ENCODE data around the gene ASPSCR1. TPM values are rescaled to one million over a fixed set of nuclear protein-coding genes. Genes with fewer than 3 reads are reported as not detected.

The ASPSCR1 gene
- total and polyA plus RNA-seq, 2 of the 13 experiments (the other 11 are each of a cell fraction or from before 2014, with no cell fraction given) = 274 to 314 TPM

DNA sequence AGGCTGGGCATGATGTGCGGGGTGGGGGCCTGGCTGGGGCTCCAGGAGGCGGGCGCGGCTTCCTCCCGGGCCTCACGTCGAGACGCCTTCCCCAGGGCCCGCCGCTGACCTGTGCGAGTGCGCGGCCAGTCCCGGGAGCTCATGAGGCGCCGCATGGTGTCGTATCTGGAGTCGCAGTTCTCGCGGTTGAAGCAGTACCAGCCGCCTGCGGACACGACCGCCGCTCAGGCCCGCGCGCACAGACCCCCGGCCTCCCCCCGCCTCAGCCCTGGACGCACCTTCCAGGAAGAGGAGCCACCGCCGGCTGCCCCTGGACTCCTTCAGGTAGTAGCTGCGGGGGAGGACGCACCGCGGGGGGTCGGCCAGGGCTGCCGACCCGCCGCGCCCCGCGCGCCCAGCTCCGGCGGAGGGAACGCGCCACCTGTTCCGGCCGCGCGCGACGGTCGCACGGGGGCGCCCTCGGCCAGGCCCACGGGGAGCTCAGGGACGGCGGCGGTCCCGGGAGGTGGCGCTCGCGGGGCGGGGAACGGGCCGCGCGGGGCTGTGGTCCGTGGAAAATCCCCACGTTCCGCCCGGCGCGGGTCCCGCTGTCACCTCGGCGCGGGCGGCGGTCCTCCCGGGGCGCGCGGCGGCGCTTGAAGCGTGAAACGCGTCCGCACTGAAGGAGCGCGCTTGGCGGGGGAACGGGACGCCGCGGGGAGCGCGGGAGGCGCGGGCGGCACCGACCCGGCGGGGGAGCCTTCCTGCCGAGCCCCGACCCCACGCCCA, 17.9 kb upstream of the ASPSCR1 start (continued):
- TF ChIP-seq, protein P1, sequence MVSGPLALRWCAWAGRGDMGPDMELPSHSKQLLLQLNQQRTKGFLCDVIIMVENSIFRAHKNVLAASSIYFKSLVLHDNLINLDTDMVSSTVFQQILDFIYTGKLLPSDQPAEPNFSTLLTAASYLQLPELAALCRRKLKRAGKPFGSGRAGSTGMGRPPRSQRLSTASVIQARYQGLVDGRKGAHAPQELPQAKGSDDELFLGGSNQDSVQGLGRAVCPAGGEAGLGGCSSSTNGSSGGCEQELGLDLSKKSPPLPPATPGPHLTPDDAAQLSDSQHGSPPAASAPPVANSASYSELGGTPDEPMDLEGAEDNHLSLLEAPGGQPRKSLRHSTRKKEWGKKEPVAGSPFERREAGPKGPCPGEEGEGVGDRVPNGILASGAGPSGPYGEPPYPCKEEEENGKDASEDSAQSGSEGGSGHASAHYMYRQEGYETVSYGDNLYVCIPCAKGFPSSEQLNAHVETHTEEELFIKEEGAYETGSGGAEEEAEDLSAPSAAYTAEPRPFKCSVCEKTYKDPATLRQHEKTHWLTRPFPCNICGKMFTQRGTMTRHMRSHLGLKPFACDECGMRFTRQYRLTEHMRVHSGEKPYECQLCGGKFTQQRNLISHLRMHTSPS (CRISPR knock-in tag; IDR thresholded peaks at IDR 0.05; ENCODE audit: low read depth) = peak; percentile 5; the same call in 1 of the 2 replicates
- TF ChIP-seq NCOR1 (IDR thresholded peaks at IDR 0.05; ENCODE audit: borderline replicate concordance, low read length) (no peak), LCORL (IDR thresholded peaks at IDR 0.05) (no peak), LCORL (CRISPR knock-in tag; IDR thresholded peaks at IDR 0.05) (no peak; the same call in 1 of the 2 replicates), TCF7 (IDR thresholded peaks at IDR 0.05; ENCODE audit: low read depth) (no peak), TOPORS (CRISPR knock-in tag; IDR thresholded peaks at IDR 0.05) (peak; percentile 83), RXRB (CRISPR knock-in tag; IDR thresholded peaks at IDR 0.05; ENCODE audit: borderline replicate concordance) (no peak; the same call in 1 of the 2 replicates), HHEX (CRISPR knock-in tag; IDR thresholded peaks at IDR 0.05) (no peak), HOXD1 (CRISPR knock-in tag; IDR thresholded peaks at IDR 0.05) (no peak), ZBTB3 (CRISPR knock-in tag; IDR thresholded peaks at IDR 0.05; ENCODE audit: borderline replicate concordance, low read depth) (no peak), ZZZ3 (CRISPR knock-in tag; IDR thresholded peaks at IDR 0.05; ENCODE audit: borderline replicate concordance) (no peak), SMAD3 (CRISPR knock-in tag; IDR thresholded peaks at IDR 0.05) (no peak), NR2F1 (CRISPR knock-in tag; IDR thresholded peaks at IDR 0.05) (peak in 1 of 2 experiments; percentile 2; a peak in 1 of 4 replicates), YEATS4 (CRISPR knock-in tag; IDR thresholded peaks at IDR 0.05; ENCODE audit: borderline replicate concordance) (peak; percentile 78), CCDC6 (CRISPR knock-in tag; IDR thresholded peaks at IDR 0.05) (peak; percentile 63), ZNF350 (CRISPR knock-in tag; IDR thresholded peaks at IDR 0.05; ENCODE audit: borderline replicate concordance, low read depth) (no peak), ZNF616 (CRISPR knock-in tag; IDR thresholded peaks at IDR 0.05; ENCODE audit: low read depth) (peak; percentile 47; the same call in 1 of the 2 replicates), TARDBP (CRISPR knock-in tag; IDR thresholded peaks at IDR 0.05) (0 out of 2 replicates have a peak, but pooled peaks have one; percentile 30)
- TF ChIP-seq, protein P2, sequence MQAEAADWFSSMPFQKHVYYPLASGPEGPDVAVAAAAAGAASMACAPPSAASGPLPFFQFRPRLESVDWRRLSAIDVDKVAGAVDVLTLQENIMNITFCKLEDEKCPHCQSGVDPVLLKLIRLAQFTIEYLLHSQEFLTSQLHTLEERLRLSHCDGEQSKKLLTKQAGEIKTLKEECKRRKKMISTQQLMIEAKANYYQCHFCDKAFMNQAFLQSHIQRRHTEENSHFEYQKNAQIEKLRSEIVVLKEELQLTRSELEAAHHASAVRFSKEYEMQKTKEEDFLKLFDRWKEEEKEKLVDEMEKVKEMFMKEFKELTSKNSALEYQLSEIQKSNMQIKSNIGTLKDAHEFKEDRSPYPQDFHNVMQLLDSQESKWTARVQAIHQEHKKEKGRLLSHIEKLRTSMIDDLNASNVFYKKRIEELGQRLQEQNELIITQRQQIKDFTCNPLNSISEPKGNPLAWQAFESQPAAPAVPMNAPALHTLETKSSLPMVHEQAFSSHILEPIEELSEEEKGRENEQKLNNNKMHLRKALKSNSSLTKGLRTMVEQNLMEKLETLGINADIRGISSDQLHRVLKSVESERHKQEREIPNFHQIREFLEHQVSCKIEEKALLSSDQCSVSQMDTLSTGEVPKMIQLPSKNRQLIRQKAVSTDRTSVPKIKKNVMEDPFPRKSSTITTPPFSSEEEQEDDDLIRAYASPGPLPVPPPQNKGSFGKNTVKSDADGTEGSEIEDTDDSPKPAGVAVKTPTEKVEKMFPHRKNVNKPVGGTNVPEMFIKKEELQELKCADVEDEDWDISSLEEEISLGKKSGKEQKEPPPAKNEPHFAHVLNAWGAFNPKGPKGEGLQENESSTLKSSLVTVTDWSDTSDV (CRISPR knock-in tag; IDR thresholded peaks at IDR 0.05) = peak; percentile 10; the same call in 1 of the 2 replicates
- TF ChIP-seq, protein P3, sequence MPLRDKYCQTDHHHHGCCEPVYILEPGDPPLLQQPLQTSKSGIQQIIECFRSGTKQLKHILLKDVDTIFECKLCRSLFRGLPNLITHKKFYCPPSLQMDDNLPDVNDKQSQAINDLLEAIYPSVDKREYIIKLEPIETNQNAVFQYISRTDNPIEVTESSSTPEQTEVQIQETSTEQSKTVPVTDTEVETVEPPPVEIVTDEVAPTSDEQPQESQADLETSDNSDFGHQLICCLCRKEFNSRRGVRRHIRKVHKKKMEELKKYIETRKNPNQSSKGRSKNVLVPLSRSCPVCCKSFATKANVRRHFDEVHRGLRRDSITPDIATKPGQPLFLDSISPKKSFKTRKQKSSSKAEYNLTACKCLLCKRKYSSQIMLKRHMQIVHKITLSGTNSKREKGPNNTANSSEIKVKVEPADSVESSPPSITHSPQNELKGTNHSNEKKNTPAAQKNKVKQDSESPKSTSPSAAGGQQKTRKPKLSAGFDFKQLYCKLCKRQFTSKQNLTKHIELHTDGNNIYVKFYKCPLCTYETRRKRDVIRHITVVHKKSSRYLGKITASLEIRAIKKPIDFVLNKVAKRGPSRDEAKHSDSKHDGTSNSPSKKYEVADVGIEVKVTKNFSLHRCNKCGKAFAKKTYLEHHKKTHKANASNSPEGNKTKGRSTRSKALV (CRISPR knock-in tag; IDR thresholded peaks at IDR 0.05) = no peak
